Posterior cingulate gyrus (tissue), 11 donors: ENCODE results near the gene DDX20.
"Not testable (repeated sequence)": the region's sequence is repeated elsewhere in the genome, so short reads cannot be mapped to it uniquely, and the experiment has no call there.

ENCODE experiments used
- DNase-seq, 10 donors: peaks; one replicate each; pipeline versions ENCODE4 v3.0.0 to v3.0.0-alpha.2; 2020 to 2021; ENCODE audit warnings: mixed read lengths in 3 of 10
- intact Hi-C: fragments of 100-400 bp; cut with DNase I; formaldehyde crosslinking; loops from one replicate; pipeline ENCODE4 v1.15.1; 2023

Gene DDX20

DNA sequence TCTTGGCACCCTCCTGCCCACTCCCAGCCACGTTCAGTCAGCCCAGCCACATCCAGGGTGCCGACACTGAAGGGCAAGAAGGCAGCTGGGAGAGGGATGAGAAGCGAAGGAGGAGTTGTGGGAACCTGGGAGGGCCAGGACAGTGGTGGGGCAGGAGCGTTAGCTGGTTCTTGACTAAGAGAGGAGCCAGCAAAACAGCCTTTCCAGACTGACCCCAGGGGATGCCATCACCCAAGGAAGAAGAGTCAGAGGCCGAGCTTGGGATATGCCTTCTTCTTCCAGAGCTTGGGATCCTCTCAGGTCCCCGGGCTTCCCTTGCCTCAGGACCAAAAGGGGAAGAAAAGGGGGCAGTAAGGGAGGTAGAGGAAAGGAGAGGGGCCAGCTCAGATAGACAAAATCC is 23.7 kb upstream of the DDX20 start:
- intact Hi-C loops = no loop called here
- no peak for DNase-seq

DNA sequence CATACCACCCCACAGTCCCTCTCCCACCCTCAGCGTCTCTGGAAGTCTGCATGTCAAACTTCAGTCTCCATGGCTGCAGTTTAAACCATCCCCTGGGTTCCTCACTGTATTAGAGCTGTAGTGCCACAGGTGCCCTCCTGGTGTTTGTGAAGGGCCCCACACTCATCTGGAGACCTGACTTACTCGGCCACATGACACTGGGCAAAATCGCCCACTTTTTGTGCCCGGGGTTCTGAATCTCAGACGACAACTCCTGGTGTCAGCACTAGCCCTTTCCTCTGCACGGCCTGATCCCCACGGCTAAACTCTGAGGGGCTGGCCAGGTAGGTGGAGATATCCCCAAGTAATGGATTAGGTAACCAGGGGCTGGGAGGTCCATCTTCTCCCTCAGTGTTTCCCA is 23.0 kb upstream of the DDX20 start:
- intact Hi-C loops = no loop called here
- no peak for DNase-seq

DNA sequence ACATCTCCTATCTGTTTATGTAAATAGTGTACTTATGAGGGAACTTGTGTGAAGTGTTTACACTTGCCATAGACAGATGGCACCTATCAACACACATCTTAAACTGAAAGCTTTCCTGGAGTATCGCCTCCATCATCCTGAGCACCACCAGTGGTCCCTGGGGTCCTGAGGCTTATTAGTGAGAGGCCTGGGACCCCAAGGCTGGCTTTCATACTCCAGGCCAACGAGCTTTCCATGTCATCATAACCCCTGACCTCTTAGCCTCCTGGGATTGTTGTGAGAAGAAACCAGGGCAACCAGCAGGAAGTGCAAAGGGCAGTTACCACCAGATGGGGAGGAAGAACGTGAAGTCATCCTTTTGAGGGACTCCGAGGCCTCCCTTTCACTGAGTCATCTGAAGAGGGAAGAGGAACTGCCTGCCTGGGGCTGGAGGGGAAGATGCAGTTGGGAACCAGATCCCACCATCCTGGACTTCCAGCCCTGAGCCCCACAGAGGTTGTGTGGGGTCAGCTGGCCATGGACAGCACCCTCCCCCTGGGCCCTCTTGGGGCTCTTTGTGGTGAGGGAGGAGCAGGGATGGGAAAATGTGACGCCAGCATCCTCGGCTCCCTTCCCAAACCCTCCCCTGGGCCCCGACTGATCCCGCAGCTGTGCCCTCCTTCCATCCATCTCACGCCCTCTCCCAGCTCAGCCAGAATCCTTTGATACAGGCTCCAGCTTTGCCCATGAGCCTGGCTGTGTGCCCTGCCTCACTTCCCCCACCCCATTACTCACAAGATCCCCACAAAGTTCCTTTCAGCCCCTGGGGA is 22.3 kb upstream of the DDX20 start:
- peak in 3 of 10 donors; percentile 51 to 89 (median 84) for DNase-seq
- intact Hi-C loops = no loop called here

DNA sequence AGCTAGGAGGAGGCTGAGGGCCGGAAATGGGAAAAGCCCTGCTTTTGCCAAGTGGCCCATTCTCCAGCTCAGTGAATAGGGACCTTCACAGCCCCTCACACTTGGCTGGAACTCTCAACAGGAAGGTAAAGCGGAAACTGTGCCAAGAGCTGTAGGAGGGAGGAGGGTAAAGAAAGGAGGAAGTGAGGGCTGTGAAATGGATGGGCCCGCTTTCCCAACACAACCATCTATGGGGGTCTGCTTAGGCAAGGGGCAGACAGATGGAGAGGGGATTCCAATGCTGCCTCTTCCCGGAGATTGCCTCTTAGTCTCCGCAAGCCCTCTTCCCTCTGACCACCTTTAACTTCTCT is 21.7 kb upstream of the DDX20 start:
- intact Hi-C loops = no loop called here
- DNase-seq = no peak

DNA sequence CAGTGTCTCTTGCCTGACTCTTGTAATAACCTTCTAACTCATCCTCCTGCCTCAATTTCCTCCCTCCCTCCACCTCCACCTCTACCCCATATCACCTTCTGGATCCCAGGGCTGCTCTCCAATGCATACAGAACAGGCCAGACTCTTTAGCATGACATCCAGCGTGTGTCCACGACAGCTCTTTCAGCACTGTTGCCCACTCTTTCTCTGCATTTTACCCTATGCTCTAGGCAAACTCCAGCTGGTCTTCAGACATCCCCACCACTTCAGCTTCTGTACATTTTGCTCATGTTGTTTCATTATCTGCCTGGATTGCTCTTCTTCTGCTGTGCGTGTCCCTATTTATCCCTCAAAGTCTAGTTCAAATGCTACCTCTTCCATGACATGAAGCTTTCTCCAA is 21.3 kb upstream of the DDX20 start:
- no peak for DNase-seq
- intact Hi-C loops = no loop called here

DNA sequence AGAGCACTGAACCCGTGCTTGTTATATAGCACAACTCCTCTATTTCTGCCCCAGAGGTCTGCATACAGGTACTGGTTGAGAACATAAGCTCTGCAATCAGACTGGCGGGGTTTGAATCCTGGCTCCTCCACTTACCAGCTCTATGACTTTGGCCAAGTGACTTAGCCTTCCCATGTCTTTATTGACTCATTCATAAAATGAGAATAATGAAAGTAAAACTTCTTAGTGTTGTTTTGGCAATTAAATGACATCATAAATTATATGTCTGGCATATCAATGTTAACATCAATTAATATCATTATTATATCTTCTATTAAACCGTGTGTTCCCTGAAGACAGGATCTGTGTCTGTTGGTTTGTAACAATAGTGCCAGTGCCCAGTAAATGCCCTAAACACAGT is 20.8 kb upstream of the DDX20 start:
- DNase-seq = no peak
- intact Hi-C loops = no loop called here

DNA sequence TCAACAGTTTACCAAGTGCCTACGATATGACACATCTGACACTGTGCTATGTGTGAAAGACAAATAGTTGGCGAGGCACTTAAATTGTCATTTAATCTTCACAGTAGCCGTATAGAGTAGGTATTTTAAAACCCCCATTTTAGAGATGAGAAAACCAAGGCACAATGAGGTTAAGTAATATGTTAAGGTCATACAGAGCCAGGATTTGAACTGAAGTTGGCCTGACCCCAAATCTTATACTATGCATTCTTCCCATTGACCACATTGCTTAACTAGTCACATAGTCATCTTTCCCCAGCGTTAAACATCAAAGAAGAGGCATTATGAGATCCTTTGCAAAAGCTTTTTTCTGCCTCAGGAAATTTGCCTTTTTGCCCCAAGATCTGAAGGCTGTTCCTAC is 20.4 kb upstream of the DDX20 start:
- intact Hi-C loops = no loop called here
- no peak for DNase-seq

DNA sequence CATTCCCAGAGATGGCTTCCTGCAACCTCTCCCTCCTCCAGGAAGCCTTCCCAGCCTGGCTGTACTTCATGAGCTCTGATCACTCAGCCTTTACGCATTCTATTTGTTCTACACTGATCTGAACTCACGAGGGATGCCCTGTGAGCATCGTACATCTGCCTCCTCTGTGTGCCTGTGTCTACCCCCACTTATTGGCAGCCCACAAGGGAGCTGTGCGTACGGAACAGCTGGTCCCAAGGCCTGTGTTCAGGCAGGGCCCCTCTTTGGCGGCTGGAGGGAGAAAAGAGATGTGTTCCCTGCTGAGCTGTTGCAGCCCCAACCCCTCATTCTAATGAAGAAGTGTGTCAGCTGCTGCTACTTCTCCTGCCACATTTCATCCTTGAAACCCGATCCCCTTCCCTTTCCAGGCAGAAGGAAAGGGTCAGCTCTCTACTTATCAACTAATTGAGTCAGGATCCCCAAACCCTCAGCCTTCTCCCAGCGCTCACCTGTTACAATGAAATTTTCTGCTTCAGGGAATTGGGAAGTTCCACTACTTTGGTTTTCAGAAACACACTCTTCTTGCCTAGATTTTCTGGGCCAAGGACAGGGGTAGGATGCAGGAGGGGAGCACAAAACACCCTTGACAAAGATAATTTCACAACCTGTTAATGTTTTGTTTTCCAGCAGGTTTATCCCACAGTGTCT is 19.7 kb upstream of the DDX20 start:
- DNase-seq = peak in 5 of 10 donors; percentile 45 to 91 (median 75)
- intact Hi-C loops = no loop called here

DNA sequence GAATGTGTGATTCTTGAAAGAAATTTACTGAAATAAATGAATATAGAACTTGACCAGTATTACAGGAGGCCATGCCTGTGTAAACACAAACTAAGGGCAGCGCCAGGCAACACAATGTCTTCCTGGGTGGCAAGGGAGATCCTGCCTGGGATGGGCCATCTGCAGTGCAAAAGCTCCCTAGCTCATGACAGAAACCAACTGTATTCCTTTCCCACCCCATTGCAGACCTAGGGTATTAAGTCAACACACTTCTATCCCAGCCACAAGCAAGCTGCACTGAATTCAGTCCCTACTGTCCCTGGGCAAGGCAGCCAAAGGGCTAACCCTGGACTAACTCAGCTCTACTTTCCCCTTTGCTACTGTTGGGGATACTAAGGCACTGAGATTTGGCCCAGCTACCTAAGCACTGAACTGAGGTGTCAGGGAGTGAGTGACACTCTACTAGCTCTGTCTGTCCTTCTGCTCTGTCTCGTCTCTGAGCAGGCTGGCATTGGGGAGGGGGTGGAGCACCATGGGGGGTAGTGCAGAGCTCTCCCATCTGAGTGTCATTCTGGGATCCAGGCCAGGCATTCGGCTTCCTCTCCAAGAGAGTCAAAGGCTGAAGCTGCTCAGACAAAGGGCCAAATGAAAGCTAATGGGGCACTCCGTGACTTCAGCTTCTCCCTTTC is 19.0 kb upstream of the DDX20 start:
- peak in 9 of 10 donors; percentile 56 to 95 (median 83) for DNase-seq
- intact Hi-C loops = no loop called here

DNA sequence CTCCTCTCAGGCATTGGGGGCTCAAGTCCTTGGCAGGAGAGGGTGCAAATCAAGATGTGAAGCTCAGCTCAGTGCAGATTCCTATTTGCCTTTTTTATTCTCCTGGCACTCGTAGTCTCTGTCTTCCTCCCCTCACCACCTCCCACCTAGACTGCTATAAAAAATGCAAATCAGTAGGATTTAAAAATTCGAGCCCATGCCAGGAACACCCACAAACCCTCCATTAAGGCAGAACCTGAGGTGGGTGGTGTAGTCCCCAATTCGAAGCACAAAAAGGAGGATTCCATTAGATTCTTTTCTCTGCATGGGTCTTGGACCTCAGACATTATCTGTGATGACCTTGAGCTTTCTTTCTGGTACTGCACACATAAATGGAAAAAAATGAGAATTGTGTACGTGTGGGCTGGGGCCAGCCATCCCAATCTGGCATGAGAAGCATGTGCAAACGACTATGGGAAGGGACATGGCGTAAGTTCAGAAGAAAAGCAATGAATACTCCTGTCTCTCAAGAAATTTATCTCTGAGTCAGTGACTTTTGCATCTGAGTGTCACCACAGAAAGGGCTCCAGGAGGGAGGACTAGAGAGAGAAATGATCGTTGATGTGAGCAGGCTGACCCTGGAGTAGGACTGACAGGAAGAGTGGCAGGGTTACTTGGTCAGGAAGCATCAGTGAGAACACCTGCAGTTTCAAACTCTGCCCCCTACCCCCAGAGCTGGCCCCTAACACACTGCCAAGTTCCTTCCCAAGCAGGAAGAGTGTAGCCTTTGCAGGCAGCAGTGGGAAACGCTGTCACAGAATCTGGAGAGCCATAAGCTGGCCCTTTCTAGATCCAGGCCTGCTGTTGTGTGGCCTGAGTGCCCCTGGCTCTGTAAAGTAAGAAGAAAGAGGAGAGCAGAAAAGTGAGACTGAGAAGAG is 18.2 kb upstream of the DDX20 start:
- no peak for DNase-seq
- intact Hi-C loops = loop anchor here (1.0 kb wide), 1 partner anchor 18 kb away; the partner anchor contains the start of gene DDX20

DNA sequence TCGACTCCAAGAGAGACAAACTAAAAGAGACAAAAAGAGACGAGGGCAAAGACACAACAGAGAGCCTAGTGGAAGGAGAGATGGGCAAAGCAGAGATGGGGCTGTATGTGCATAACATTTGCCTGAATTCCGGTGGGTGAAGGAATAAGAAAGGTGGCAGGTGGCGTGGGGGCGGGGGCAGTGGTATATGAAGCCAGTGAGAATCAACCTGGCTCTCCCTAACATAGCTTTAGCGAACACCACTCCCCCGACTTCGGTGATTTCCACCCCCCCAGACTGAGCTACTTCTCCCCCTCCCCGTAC is 17.6 kb upstream of the DDX20 start:
- DNase-seq = no peak
- intact Hi-C loops = loop anchor here (1.0 kb wide), 1 partner anchor 17 kb away; the partner anchor contains the start of gene DDX20

DNA sequence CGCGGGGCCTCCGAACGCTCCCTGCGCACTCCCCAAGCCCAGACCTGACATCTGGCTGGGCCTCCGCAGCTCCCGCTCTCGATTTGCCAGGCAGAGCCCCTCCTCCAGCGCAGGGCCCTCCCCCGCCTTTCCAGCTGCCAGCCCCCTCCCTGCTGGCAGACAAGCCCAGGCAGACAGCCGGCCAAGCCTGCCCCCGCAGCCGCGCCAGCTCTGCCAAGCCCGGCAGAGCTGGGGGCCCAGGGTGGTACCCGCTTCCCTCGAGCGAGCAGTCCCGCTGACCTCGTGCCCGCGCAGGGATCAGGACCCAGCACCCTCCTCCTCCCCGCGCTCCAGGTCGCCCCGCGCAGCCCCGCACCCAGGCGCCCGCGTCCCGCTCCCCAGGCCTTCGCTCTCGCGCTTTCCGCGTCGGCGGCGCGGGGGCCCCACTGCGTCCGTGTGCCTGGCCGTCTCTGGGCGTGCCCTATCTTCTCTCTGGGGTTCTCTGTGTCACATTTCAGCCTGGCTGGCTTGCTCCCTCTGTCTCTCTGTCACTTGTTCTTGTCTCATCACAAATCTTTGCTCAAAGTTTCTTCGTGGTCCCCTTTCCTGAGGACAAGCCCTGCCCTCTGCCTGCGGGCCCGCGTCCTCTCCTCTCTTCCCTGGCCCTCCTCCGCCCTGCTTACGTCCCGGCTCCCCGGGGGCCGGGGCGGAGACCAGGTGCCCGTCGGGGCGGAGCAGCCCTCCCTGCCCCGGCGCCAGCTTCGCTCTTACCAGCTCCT is 17.1 kb upstream of the DDX20 start:
- DNase-seq = peak; percentile 61 to 98 (median 80)
- intact Hi-C loops = loop anchor here (1.0 kb wide), 1 partner anchor 17 kb away; the partner anchor contains the start of gene DDX20

DNA sequence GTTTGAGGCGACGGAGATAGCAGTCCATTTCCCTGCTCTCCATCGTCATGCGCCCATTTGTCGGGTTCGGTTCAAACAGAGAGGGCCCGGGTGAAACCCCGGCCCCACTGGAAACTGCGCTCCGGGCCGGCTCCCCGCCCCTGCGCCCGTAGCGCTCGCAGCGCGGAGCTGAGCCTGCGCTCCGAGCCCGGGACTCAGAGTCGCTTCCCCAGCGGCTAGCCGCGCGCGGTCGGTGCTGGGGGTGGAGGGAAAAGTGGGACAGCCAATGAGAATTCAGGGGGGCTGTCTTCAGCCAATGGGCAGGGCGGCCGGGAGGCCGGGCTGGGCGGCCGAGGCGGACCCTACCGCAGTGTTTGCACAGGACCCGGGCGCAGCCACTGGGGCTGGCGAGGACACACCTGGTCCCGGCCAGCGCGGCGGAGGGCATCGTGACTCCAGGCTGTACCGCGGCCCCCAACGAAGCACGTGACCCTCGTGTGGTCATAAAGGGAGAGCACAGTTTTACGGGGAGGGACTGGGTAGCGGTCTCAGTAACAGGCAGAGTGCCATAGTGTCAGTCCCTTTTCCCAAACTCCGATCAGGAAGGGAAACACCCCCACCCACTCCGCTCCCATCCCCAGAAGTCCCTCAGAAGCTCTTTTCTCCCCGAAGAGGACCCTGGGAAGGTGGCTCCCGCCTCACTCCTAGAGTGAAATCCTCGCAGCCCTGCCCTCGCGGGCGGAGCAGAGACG is 16.3 kb upstream of the DDX20 start, which contains the start of gene INKA2:
INKA2 (minus strand) TSS at position 202 of the 731 bp plus-strand sequence; CDS start at position 49, 153 bp downstream.
- intact Hi-C loops = no loop called here
- DNase-seq = peak; percentile 83 to 98 (median 92)

DNA sequence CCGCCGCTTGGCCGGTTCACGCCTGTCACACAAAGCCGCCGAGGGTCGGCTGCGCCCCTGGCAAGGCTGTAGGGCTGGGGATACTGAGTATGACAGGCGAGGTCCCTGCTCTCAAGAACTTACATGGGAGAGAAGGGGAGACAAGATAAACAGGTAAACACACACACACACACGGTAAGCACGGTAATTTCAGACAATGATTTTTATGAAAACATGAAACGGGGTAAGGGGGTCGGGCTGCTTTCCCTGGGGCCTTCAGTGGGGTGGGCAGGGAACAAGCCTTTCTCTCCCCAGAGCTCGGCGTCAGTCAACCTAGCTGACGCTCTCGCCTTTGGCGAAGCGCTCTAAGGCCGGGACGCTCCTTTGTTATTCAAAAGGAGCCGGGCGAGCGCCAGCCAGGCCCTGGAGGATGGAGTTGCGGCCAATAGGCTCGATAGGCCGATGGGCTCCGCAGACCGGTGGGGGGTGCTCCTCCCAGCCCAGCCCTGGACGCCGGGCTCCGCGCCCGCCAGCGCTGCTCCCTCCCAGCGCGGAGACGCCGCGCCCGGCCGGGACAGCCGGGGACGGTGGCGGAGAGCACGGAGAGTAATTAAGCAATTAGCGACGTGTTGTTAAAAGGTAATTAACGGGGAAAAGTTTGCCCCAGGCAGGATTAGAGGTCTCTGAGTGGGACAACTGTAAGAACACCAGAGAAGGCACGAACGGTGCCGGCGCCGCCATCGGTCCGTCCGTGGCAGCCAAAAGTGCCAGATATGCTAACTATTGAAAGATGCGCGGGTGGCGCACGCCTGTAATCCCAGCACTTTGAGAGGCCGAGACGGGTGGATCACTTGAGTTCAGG is 15.6 kb upstream of the DDX20 start:
- intact Hi-C loops = no loop called here
- peak in 8 of 10 donors; percentile 56 to 95 (median 70) for DNase-seq

DNA sequence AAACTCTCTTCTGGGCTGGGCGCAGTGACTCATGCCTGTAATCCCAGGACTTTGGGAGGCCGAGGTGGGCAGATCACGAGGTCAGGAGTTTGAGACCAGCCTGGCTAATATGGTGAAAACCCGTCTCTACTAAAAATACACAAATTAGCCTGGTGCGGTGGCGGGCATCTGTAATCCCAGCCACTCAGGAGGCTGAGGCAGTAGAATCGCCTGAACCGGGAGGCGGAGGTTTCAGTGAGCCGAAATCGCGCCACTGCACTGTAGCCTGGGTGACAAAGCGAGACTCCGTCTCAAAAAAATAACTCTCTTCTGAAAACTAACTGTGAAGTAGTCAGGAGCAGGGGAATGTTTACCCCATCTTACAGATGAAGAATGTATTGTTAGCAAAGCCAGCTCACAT is 13.4 kb upstream of the DDX20 start:
- DNase-seq, intact Hi-C loops: not testable (repeated sequence)

DNA sequence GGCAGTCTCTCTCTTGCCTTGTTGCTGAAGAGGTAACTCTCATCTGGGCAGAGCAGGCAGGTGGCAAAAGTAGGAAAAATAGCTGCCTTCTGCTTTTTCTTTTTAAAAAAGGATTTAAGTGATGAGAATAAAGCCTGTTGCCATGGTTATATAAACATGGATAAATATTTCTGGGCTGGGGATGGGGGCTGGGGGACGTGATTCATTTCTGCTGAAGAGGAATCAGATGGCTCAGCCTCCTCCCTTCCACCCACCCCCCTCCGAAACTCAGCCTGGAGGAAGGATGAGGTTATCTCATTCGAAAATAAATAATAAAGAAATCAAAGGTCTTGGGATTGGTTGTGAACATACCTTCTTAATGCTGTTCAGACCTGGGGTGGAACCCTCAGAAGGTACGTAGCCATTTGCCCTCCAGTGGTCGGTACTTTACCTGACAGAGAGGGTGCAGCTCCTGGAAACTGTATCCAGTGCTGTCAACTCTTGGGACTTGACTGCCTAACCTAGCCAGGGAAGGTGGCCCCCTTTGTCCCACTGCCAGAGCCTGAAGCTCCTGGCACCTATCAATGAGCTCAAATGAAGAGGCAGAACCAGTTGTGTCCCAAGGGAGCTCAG is 12.7 kb upstream of the DDX20 start:
- intact Hi-C loops = no loop called here
- DNase-seq = no peak

DNA sequence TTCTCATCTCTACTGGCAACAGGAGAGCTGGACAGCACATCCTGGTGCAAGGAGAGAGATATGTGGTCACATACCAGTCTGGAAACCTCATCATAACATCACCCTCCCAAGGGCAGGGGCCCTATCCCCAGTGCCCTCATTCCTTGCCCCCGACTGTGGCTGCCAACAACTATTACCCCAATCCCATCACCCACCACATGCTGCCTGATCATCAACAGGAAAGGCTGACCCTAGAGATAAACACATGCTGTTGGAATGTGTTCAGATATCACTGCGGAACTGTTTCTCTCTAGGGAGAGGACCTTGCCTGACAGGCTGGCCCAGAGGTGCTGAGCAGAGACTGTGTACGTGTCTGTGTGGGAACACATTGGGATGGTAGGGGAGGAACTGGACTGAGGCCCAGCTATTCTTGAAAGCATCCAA is 12.0 kb upstream of the DDX20 start:
- intact Hi-C loops = no loop called here

More for the DNA sequence above, 12.0 kb upstream of the DDX20 start:
- DNase-seq = no peak
